Inflammatory macrophage treated with lipopolysaccharide for 1 hour (primary cell): Measurements from ENCODE around the gene SALL3.

ENCODE experiments used
- DNase-seq, 2 donors: peaks; one replicate each; pipeline ENCODE4 v3.0.0-alpha.2; 2020 to 2022

Gene SALL3

DNA sequence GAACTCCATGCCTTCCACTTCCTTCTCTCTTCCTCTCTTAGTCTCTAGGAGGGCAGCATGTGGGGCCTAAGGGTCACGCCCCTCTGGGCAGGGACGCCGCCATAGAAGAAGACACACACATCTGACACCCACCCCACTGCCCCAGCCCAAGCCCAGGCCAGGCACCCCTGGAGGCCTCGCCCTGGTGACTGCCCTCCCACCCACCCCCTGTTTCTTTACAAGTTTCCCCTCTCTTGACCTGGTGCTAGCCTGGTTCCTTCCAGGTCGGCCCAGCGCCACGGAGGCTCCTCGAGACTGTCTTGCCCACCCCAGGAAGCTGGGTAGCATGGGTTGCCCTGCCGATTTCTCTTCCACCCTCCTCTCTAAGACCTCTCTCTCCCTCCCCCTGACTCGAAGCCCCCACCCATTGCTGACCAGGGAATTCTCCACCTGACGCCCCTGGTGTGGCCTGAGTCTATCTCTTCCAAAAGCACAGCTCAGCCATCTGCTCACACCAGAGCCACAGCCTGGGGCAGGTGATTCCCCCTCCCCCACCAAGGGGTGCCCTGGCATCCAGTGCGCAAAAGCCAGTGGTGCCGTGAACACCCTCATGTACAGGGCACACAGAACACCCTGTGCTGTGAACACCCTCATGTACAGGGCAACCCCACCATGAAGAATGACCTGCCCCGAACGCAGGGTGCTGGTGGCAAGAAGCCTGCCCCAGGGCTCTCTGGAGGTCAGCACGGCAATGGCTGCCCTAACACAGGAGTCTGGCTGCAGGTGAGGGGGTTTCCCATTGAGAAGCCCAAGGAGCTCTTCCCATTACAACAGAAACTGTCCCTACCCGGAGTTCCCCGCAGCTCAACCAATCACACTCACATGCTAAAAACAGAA, 13.5 kb upstream of the SALL3 start:
- no peak for DNase-seq

DNA sequence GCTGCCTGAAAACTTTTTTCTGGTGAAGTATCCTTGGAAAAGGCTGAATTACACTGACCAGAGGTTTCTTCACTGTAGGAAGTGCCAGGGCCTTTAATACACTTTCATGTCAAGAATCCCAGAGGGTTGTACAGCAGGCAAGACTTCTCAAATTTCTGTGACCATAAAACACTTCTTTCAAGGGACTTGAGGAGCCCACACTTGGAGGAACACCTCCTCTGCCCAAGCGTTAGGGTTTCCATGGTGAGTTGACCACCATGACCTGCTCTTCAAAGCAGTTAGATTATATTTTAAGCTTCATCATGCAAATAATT, 12.9 kb upstream of the SALL3 start:
- DNase-seq, result no peak

DNA sequence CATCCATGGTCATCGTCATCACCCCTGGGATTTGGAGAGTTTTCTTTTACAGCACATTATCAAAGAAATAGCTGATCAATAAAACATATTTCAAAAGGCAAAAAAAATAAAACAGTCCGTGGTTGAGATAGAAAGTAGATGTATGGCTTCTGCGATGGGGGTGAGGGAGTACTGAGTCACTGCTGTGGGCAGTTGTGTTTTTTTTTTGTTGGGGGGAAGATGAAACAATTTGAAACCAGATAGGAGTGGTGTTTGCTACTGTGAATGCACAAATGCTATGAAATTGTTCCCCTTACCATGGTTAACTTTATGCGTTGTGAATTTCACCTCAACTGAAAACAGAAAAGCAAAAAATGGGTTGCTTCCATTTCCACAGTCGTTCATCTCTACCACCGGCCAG, 11.9 kb upstream of the SALL3 start:
- no peak for DNase-seq

- DNase-seq, result no peak
These were observed 9.9 kb upstream of the SALL3 start for GRCh38 chr18:78969574-78970315.

DNA sequence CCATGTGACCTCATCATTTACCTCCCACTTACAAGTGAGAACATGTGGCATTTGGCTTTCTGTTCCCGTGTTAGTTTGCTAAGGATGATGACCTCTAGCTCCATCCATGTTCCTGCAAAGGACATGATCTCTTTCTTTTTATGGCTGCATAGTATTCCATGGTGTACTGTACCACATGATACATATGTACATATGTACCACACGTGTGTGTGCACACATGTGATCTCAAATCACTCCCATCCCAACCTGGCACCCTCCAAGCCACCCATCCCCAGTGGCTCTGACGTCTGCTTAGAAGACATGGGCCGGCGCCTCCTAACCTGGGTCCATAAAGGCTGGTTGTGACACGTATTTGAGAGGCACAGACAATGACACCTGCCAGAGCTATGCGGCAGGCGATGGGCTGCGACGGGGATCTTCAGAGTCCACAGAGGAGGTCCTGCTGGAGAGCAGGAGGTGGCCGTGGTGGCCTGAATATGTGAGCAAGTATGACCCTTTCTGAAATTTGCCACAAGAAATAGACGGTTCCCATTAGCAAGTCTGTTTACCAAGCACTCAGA, 8.8 kb upstream of the SALL3 start:
- no peak for DNase-seq

DNA sequence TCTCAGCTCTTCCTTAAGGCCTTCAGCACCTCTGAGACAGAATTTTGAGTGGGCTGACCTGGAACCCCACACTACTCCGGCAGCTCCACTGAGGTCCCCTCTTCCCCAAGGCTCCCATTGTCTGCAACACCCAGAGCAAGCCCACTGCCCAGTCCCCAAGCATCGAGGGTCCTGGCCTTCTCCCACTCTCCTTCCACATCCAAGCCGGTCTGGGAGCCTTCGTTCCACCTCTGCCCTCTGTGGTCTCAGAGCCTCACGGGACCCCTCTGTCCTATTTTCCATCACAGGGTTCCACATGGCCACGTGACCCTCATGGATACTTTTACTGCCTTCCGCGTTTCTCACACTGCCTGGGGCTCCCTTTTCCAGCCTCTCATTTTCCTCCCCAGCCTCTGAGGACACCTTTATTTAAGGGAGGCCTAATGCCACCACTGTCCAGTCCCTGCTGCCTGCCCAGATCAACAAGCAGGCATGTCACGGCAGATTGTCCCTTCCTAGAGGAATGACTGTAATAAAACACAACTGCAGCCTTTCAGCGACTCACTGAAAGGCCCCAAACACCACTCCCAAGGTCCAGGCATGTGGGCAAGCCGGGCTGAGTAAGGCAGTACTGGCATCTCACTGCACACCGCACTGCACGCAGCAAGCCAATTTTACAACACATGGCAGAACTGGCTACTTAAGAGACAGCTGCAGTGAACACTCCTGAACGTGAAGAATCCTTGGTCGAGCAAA, 7.9 kb upstream of the SALL3 start:
- DNase-seq, result no peak

- DNase-seq, result no peak
These were observed 7.2 kb upstream of the SALL3 start for GRCh38 chr18:78972385-78972918.

DNA sequence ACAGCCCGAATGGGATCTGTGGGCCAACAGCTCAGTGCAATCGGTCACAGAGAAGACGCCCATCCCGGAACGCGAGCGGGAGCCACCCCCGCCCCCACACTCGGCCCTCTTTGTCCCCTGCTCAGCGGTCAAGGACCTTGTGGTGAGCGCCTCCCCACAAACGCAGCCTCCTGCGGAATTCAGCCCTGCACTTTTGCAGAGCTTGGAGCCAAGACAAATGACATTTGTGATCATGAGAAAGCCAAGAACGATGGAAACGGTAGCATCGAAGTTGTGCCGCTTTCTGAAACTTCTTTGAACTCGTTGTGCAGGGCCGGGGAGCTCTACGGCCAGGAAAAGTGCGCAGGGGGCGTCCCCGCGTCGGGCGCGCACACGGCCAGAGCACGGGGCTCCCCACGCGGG, 6.7 kb upstream of the SALL3 start:
- no peak for DNase-seq

GRCh38 chr18:78973357-78974083, 6.1 kb upstream of the SALL3 start:
- DNase-seq, result no peak

- DNase-seq, result no peak
These were observed 5.4 kb upstream of the SALL3 start for GRCh38 chr18:78974115-78974761.

DNA sequence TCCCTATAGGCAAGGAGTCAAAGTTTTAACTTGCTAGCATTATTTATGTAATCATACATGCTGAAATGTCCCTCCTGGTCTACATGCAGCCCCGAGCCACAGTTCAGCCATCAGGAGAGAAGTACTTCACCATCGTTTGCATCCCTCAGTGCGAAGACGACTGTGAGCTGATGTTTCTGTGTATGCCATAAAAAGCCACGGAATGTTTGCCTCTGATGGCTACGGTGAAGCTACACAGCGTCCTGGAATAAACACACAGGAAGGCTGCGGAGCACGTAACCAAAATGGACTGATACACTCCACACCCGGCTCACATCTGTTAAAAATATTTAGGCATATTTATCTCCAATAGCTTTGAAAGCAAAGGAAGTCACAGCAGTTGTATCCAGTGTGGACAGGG, 4.3 kb upstream of the SALL3 start:
- DNase-seq, result no peak

DNA sequence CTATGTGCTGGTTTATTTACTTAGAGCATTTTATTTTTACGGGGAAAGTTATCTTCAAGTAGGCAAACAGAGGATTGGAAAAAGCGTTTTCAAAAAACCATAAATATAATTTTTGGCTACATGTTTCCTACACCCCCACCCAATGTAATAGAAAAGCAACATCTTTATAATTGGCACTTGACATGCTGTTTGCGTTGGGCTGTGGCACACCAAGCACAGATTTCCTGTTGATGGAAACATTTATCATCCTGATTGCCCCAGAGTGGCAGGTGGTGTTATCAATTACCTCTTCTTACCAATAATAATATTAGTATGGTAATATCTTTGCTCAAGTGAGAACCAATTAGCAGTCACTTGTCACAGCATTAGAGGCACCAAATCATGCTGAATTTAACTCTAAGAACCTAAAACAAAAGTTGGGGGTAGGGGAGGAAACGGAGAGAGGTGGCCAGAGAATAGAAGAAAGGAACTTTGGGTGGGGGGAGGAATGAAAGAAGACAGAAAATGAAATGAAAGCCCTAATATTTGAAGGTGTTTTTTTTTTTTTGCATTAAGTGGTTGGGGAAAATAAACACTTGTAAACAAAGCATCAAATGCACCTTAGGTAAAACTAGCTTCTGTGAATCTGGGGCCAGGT, 3.8 kb upstream of the SALL3 start:
- no peak for DNase-seq

DNA sequence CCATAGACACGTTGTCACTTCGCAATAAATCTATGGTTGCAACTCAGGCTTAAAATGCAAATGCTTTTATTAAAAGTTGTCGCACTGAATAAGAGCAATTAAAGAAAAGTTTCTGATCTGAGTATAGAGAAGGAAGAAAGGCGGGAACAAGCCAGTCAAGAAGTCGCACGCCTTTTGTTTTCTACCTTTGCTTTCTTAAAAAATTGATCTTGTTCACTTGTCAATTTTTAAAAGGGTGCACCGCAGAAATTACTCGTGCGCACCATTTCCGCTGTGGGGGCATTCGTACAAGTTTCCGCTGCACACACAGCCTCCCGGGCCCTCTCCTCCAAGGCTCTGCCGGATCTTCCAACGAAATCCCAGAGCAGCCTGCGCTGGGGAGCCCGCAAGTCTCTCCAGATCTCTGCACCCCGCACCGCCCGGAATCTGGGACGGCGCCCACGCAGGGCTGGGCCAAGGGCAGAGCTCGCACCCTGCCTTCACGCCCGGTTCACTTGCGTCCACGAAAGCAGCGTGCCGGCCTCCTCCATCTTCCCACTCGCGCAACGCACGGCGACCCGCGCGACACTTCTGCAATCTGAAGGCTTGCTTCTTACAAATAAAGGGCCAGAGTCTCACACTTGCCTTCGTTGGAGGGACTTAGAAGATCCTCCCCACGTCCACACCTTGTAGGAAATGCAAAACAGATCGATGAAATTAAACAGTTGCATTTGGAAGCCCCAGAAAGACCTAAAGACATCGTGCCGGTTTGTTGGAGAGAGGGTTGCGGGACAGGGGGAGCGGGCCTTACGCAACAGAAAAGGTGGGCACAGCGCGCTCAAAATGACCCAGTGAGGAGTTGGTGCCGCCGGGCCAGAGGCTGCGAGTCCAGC, 2.6 kb upstream of the SALL3 start:
- DNase-seq, result no peak

DNA sequence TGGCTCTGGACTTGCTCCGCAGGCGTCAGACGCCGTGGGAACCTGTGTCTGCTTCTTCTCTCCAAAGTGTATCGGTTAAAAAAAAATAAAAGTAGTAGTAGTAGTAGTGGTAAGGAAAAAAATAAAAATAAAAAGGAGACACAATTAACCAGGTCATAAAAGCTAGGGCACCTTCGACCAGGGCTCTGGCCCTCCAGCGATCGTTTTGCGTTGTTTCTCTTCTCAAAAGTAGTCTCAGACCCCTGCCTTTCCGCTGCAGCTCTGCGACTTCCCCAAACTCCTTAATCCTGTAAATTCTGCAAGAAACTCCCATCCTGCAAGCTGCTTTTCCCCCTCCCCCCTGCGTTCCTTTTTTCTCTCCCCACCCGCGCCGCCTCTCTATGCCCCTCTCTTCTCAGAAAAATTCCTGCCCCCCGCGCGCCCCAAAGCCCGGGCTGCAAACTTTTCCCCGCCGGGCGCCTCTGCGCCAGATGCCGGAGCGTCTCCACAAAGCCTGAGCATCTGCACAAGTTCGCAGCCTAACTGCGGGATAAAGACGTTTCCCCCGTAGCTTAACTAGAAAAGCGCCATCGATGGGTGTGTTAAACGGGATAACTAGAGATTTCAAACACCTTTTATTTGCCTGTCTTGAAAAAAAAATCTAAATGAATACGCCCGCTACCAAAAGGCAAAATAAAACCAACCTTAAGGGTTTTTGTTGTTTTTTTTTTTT, 1.8 kb upstream of the SALL3 start:
- no peak for DNase-seq

GRCh38 chr18:78978349-78979055, 1.1 kb upstream of the SALL3 start:
- DNase-seq, result no peak

- DNase-seq, result no peak
These were observed 425 bp upstream of the SALL3 start for GRCh38 chr18:78979056-78979729.

DNA sequence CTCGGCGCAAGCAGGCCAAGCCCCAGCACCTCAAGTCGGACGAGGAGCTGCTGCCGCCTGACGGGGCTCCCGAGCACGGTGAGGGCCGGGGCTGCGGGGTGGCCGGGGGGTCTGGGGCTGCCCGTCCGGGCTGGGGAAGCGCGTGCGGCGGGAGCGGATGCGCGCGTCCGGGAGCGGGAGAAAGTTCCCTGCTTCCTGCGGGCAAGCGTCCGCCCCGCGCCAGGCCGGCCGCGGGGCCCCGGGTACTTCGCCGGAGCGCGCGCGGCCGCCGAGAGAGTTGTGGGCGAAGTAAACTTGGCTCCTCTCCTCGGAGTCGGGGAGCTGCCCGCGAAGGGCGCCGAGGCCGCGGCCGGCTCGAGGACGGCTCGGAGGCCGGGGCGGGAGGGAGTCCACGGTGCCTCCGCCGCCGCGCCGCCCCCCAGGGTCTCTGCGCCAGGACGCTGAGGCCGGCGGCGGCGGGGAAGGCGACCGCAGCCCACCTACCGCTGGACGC, 707 bp downstream of the SALL3 start:
- no peak for DNase-seq

DNA sequence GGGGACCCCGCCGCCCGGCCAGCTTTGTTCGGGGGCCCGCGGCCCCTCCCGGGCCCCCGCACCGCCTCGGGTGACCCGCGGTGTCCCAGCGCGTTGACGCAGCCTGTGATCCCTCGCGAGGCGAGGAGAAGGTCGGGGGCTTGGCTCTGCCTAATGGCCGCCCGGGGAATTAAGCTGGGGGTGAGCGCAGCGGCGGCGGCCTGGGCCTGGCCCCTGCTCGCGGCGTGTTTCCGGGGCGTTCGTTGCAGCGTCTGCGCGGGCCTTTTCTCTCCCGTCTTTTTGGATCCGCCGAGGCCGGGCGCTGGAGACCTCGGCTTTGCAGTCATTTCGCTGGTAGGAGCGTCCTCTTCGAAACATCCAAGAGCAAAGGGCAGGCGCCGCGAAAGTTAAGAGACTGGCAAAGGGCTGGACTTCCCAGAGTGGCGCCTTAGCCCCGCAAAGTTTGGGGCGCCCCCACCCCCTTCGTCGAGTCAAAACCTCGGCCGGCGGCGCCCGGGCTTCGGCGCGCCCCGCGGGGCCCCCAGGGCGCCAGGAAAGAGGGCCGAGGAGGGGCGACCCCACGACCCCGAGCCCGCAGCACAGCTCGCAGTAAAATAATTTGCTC, 1.3 kb downstream of the SALL3 start:
- DNase-seq, result no peak
